DMS 273 (cell line): ENCODE results near the gene UNCX.
"Not testable (repeated sequence)": the region's sequence is repeated elsewhere in the genome, so short reads cannot be mapped to it uniquely, and the experiment has no call there.

Experiments
- DNase-seq: peaks from one replicate; lab custom pipeline; 2025; ENCODE audit not compliant: unreplicated experiment; lab: John Stamatoyannopoulos, UW

The UNCX gene

GRCh38 chr7:1274121-1274875 is 41.6 kb downstream of the UNCX start:
- no peak for DNase-seq

DNA sequence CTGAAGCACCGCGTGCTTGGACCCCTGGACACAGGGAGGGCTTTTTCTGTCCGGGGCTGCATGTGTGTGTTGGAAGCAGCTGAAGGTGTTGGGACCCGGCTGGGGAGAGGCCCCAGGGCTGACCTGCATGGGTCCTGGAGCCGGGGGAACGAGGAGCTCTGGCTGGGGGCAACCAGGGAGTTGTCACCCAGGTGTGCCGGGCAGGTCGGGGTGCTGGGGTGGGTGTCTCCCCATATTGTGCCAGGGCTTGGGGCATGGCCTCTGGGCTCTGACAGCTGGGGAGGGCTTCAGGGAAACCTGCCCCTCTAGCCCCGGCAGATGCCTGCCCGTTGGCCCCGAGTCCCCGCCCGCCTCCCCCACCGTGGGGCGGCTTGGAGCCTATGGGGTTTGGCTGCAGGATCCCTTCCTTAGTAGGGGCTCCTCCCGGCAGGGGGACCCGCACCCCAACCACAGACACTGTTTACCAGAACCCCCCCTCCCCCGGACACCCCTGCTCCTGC is 42.3 kb downstream of the UNCX start:
- DNase-seq: no peak

DNA sequence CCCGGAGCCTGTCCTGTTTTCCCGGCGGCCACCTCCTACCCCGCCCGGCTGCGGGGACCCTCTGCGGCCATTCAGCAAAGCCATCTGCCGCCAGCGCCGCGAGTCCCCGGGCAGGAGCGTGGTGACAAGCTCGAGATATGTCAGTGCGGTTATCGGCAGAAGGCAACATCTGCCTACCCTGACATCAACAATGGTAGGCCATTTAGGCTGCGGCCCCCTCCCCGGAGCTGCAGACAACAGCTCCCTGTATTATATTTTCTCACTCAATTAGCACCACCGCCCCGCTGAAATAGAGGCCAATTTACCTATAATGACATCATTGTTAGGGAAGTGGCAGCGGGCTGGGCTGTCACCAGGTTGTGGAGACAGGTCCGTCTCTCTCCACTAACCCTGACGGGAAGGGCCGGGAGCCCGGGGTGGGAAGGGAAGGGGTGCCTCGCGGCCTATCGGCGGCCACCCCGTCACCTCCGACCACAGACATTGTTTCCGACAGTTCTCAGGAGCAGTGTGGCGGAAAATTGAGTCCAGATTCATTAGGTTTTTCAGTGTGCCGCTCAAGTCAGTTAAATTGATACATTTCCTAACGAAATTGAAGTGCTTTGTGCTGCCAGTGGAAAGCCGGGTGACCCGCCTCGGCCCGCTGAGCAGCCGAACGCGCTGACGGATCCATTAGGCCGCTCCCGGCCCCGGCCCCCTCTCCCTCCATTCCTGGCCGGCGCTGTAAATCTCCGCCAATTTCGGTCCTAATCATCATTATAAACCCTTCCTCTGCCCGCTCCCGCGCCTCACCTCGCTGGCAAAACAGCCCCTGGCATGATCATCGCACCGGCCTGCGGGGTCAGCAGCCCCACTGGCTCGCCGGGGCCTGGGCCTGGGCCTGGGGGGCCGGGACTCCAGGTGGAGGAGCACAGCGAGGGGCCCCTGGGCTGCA is 43.0 kb downstream of the UNCX start:
- peak; percentile 59 for DNase-seq

- DNase-seq: no peak
Measured at GRCh38 chr7:1276626-1277175, 44.0 kb downstream of the UNCX start.

GRCh38 chr7:1278543-1278942 is 45.9 kb downstream of the UNCX start:
- no peak for DNase-seq

- DNase-seq: no peak
Measured at GRCh38 chr7:1279041-1279440, 46.4 kb downstream of the UNCX start.

GRCh38 chr7:1279895-1280294 is 47.2 kb downstream of the UNCX start:
- not testable (repeated sequence) for DNase-seq

DNA sequence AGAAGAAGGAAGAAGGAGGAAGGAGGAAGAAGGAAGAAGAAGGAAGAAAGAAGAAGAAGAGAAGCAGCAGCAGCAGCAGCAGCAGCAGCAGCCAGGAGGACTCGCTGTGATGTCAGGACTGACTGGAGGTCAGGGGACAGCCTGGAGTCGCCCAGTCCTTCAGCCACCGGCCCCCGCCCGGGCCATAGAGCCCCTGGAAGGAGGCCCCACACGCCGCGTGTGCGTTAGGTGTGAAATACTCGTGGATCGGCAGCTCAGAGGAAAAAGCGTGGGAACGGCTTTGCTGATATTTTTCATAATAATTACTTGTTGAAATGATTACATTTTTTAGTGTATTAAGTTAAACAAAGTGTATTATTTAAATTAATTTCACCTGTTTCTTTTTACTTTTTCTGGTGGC is 48.4 kb downstream of the UNCX start:
- no peak for DNase-seq

- DNase-seq: no peak
Measured at GRCh38 chr7:1282679-1283078, 50.0 kb downstream of the UNCX start.

DNA sequence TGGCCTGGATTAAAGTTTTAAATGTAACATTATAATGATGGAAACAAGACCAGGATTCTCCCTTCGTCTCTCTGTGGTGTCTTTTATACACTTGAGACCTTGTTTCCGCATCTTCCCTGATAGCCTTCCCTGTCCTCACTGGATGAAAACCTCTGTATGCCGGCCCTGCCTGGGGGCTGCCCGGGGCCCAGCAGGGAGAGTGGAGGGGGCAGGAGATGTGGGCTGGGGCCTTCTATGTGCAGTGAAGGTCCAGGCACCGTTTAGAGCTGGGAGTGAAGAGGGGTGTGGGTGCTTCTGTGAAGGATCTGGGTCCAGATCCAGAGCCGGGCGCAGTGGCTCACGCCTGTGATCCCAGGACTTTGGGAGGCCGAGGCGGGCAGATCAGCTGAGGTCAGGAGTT is 50.7 kb downstream of the UNCX start:
- no peak for DNase-seq

- no peak for DNase-seq
Measured at GRCh38 chr7:1283941-1284742, 51.5 kb downstream of the UNCX start.

DNA sequence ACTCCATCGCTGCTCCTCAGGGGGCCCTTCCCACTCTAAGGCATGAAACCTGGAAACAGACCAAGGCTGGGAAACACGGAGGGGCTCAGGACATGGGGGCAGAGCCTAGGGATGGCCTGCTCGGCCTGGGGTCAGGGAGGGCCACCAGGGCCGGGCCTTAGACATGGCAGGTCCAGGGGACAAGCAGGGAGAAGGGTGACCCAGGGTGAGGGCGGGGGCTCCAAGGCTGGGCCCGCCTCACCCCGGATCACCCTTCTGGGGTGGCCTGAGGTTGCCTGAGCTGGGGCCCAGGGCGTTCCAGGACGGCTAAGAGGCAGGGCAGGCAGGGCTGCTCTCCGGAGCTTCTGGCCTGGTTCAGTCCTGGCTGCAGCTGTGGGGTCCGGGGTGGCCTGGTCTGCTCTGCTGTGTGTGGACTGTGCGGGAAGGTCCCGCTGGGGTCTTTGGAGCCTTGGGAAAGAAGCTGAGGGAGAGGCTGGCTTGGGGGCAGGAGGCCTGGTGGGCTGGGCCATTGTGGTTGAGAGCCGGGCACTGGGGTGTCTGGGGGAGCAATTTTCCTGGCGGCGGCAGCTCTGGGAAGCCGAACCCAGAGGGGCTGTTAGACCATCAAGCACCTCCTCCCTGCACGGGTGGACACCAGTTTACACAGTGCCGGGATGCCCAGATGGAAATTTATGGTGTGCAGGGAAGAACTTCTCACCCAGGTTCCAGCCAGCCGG is 52.2 kb downstream of the UNCX start:
- no peak for DNase-seq

DNA sequence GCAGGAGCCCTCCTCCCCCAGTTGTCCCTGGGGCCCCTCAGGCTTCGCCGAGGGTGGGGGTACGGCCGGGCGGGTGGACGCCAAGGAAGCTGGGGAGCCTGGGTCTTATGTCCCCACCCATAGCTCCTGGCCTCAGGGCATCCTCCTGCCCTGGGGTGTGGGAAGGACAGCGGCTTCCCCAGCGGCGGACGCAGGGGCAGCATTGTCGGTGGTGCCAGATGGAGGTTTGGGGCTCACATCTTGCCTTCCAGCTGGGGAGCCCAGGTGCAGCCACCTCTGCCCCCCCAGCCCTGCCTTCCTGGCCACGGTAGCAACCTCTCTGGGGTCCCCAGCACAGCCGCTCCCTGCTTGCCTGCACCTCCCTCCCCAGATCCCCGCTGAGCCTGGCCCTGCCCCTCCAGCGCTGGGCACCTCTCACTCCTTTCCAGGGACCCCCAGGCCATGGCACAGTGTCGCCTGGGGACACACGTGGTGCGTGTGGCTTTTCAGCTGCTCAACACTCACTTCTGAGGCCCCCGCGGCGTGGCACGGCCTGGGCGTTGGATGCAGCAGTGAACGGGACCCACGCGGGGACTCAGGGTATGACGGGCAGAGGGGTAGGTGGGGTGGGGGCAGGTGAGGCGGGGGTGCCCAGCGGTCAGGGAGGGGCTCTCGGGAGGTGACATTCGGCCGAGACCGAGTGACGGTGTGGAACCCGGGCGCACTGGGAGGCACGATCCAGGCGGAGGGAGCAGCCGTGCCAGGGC is 53.1 kb downstream of the UNCX start:
- no peak for DNase-seq
